Cardiac fibroblast (primary cell): ENCODE data around the gene XAGE5.
"Not testable (repeated sequence)": the region's sequence is repeated elsewhere in the genome, so short reads cannot be mapped to it uniquely, and the experiment has no call there.

Experiments
- DNase-seq, 2 donors: peaks; one replicate each; pipeline versions ENCODE4 v3.0.0 to v3.0.0-alpha.2; 2010; ENCODE audit warnings: low read depth in 2 of 2
- H3K4me3 ChIP-seq, 2 donors: replicated peaks in 1 of 2; 1 replicate in 1 of 2; 2 replicates in 1 of 2; pipeline ENCODE4 v1.5.1; 2011; ENCODE audit warnings: low read depth in 2 of 2, low read length in 2 of 2, mild to moderate bottlenecking in 2 of 2, moderate library complexity in 1 of 2
- CTCF ChIP-seq: IDR thresholded peaks from one replicate; pipeline ENCODE4 v1.5.1; 2011; ENCODE audit warnings: low read depth, mild to moderate bottlenecking, low read length, inconsistent platforms

The XAGE5 gene

GRCh38 chrX:52839137-52839536 is 28.1 kb downstream of the XAGE5 start:
- no peak overlapping the region for H3K4me3 ChIP-seq
- no peak for DNase-seq
- TF ChIP-seq CTCF: no peak

- H3K4me3 ChIP-seq, DNase-seq: not testable (repeated sequence)
Observed at GRCh38 chrX:52843619-52844018, 32.5 kb downstream of the XAGE5 start.

- peak in 1 of 2 donors; percentile 21 for DNase-seq
- TF ChIP-seq CTCF: no peak
Observed at GRCh38 chrX:52852110-52852860, 41.2 kb downstream of the XAGE5 start.

GRCh38 chrX:52856991-52857525 is 46.0 kb downstream of the XAGE5 start:
- not testable (repeated sequence) for H3K4me3 ChIP-seq, DNase-seq

More at GRCh38 chrX:52852110-52852860, 41.2 kb downstream of the XAGE5 start:
- H3K4me3 ChIP-seq: no peak overlapping the region

- no peak overlapping the region for H3K4me3 ChIP-seq
- TF ChIP-seq CTCF: no peak
- DNase-seq: peak in 1 of 2 donors; percentile 12
Observed at GRCh38 chrX:52865343-52865998, 54.4 kb downstream of the XAGE5 start.
